Cardiac septum (tissue), 1 donor: ENCODE results near the gene RERG. TPM values are rescaled to one million over a fixed set of nuclear protein-coding genes. Genes with fewer than 3 reads are reported as not detected.

Experiments used
- DNase-seq: peaks from one replicate; pipeline ENCODE4 v3.0.0-alpha.2; 2020; ENCODE audit warnings: low spot score
- intact Hi-C: fragments of 100-400 bp; cut with DNase I; formaldehyde crosslinking; loops from one replicate; pipeline ENCODE4 v1.14.0; 2022
- total RNA-seq: library from RNA; stranded (reverse); fragmentation: NEBNext Ultra II Directional; extraction: Animal tissue kit (Norgen Biotek cat#: 25700); gene quantifications from one replicate; pipeline ENCODE4 v1.2.1, GENCODE V29; 2021
- donor health status: DM: no; HTN: no; CAD: no.

Gene RERG
- total RNA-seq, 1 donor from 2014 or later, result 3.1 TPM

DNA sequence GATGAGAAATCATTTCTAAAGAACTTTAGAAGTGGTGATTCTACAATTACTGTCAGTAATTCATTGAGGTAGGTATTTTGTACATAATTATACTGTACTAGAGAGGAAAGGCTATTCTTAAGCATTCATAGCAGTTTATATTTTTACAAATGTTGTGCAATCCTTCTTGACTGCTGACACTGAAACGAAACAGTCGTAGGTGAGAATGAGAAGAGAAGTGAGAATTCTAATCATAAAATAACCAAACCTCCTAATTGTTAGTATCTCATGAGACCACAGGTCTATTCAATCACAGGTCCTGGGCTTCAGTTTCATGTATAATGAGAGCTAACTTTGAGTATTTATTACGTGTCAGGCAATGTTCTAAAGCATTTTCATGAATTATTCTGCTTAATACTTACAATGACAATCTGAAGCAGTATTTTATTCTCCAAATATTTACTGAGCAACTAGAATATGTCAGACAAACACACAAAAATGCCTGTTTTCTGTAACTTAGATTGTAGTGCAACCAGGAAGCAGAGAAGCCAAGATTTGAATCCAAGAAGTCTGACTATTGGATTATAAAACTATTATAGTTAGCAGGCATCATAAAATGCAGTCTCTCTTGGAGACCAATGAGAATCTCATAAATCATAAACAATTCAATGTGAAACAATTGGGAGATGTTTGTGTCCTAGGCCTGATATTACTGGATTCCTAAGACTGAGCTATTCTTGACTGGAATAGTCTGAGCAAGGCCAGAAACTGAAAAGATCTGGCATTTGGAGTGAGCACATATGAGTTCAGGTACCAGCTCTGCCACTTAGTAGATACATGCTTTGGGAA lies 24.3 kb downstream of the RERG start:
- DNase-seq, result no peak
- intact Hi-C loops, result no loop called here

DNA sequence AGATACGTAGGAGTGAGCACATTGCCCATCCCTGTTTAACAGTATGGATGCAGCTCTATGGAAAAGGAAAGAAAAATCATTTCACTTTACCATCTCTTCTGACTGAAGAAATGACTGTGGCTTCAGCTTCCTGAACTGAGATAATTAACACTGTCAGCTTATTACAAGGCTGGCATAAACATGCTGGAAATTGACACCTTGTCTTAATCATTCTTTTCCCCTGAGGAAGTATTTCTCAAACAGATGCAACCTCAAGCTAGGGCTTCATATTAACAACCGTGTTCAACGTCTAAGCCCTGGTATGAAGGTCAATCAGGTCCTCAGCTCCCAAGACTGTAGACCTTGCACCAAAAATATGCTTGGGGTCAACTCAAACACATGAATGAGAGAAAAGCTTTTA lies 25.0 kb downstream of the RERG start:
- no peak for DNase-seq
- intact Hi-C loops, result no loop called here

DNA sequence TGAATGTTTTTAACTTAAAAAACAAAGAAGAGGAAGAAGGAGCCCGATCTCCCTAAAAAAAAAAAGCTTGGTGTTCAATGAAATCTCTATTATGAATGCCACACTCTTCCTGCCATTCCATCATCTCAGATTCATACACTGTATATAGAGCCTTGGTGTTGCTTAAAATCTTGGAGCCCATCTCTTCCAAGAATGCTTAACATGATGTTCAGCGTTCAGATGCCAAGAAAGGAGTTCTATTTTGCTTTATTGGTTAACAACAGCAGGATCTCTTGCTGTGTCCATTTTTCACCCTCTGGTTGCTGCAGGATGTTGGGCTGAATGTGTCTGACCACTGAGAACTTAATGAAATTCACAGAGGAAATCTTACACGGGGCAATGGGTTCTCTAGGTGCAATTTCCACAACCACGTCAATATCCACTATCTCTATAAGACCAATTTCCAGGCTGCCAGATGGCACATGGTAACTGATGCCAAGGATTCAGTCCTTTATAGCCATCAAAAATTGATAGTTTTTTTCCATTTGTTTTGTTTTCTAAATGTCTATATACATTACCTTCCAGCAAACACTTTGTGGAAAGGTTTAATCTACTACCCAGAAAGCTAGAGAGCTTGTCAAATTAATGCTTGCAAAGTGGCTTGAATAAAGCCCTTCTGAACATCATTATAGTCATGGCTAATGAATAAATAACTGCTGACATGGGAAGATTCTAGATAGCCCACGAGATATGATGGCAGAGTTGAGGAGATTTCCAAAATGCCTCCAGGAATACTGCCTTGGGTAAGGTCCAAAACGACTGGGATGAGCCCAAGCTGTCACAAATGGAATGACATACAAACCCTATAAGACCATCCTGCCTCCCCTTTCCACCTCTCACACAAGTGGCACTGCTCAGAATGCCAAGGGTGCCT lies 26.5 kb downstream of the RERG start:
- intact Hi-C loops, result no loop called here
- DNase-seq, result no peak

DNA sequence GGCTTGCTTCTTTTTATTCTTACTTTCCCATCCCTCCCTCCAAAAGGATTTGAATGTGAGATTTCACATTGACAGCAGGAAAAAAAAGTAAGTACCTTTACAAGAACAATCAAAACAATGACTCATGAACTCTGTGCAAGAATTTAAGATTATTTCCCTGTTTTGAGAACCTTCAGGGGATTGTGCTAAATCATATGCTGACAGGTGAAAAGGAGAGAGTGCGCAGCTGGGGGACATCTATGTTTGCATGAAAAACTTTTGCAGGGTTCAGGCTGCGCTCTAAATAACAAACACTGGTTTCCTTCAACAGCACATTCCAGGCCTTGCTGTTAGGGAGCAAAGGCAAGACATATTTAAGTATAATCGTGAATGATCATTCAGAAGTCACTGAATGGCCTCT lies 27.3 kb downstream of the RERG start:
- no peak for DNase-seq
- intact Hi-C loops, result no loop called here

DNA sequence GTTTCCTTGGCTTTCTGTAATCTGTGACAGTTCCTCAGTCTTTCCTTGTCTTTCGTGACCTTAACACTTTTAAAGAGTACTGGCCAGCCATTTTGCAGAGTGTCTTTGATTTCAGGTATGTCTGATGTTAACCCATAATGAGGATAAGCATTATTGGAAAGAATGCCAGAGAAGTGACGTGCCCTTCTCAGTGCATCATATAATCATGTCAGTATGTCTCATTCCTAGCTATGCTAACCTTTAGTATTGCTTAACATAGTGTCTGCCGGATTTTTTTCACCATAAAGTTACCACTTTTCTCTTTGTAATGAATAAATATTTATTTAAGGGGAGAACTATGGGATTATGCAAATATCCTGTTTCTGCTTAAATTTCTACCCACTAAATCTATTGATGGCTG lies 28.5 kb downstream of the RERG start:
- intact Hi-C loops, result no loop called here

DNA sequence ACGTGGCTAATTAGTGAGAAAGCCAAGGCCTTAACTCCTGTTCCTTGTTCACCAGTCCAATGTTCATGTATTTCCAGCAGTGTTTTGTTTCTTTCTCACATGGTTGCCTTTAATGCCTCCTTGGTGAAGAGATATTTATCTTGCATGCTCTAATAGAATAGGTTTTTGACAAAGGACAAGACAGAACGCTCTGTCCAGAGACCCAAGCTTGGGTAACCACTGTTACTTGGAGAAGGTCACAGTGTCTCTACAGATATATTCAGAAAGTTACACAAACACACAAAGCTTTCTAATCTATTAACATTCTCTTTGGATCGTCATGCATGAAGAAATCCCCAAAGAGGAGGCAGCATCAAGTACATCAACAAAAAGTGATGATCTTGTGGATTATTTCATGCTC lies 33.1 kb downstream of the RERG start:
- intact Hi-C loops, result no loop called here
- no peak for DNase-seq

More for the DNA sequence above, 28.5 kb downstream of the RERG start:
- no peak for DNase-seq

DNA sequence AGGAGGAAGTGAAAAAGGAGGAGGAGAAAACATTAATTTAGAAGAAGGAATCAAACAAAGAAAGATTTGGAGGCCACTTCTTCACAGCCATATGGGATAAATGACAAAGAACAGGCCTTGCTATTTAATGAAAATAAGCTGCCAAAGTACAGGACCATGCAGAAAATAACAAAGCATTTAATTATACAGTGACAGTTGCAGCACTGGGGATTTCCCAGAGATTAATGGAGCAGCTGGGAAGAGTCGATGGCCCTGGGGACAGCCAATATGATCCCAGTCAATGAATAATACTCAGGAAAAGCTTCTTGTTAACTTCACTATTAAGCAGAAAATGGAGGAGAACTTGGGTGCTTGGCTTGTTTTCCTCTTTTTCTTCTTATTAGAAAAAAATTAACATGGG lies 34.6 kb downstream of the RERG start:
- DNase-seq, result no peak
- intact Hi-C loops, result no loop called here

DNA sequence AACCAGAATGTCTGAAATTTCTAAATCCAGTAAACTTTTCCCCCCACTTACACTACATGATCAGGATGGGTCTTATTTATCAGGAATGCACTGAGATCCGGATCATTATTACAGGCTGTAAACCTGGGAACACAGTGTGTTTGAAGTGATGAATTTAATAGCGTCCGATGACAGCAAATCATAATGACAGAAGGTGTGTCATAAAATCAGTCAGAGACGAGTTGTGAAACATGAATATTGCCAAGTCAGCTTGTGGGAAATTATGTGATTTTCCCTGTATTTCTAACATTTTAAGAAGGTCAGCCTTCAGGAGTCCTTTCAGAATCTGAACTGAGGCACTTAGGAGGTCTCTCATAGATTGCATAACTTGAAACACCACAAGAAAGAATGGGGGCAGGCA lies 36.7 kb downstream of the RERG start:
- intact Hi-C loops, result no loop called here
- DNase-seq, result no peak

DNA sequence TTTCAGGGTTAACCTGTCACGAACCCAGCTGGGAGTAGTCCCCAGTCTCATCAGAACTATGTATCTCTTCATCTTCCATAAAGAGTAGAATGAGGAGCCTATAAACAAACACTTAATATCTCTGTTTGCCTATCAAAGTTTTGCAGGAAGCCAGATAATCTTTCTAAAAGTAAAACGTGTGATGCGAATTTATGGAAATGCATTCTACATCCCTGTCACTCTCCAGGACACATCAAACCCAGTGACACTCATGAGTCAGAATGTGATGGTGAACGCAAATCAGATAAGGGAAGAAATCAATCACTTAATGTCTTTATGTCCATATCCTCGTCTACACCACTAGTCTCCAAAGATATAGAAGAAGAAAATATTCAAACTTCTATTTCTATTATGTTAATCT lies 37.4 kb downstream of the RERG start:
- no peak for DNase-seq

DNA sequence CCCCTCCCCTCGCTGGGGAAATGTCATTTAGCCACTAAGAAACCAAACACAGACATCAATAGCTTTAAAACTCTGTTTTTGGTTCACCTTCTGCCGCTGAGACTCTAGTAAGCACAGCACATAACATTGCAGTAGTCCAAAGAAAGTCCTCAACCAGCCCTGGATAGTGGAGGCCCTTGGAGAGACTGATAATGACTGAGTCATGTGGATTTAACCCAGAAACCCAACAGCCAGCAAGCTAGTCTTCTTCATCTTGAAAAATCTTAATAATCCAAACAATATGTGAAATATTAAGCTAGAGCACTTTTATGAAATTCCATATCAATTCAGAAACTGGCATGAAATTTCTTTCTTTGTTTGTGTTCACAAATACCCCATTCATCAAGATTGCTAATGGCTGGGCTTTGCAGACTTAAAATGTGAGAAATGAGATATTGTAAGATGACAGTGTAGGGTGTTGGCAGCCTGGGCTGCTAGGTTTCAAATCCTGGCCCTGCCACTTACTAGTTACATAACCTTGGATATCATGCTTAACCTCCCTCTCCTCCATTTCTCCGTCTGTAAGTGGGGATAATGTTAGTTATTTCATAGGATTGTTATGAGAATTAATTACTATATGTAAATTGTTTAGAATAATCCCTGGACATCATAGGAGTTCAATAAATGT lies 40.1 kb downstream of the RERG start:
- intact Hi-C loops, result no loop called here
- DNase-seq, result no peak

More for the DNA sequence above, 37.4 kb downstream of the RERG start:
- intact Hi-C loops, result no loop called here

DNA sequence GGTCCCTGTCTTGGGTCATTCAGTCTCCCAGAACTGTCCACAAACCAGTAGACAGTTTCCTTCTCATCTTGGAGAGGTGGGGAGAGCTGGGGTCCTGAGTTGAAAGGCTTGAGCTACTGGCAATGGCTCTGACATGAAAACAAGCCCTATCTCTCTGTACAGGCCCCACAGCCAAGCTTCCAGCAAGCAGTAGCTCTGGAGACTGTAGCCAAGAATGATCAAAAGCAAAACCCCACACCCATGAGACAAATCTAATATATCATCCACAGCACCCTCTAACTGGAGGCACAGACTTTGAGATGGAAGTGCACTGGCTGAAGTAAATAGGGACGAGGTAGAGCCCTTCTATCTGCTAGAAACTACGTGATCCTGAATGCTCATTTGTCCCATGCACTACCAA lies 40.9 kb downstream of the RERG start:
- DNase-seq, result no peak
- intact Hi-C loops, result no loop called here

DNA sequence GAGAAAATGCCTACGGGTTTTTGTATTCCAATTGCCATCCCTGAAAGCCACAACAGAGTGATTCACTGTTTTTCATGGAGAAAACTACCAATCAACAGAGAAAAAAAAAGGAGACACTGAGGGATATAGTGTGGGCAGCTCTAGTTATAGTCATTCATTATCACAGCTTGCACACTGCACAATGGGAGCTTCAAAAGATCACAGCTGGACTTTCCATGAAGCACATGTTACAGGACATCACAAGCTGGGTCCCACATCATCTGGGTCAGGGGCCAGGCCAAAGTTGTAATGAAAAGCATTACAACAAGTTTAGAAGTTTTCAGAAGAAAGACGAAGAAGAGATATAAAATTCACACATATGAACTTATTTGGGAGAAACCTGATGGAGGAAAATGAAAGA lies 41.5 kb downstream of the RERG start:
- intact Hi-C loops, result no loop called here
- DNase-seq, result no peak

DNA sequence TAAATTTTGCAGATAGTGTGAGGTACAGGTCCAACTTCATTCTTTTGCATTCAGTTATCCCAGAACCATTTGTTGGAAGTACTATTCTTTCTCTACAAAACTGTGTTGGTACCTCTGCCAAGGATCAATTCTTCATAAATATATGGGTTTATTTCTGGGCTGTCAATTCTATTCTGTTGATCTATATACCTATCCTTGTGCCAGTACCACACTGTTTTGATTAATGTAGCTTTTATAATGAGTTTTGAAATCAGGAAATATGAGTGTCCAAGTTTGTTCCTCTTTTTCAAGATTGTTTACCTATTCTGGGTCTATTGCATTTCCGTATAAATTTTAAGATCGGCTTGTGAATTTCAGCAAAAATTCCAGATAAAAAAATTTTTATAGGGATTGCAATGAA lies 48.1 kb downstream of the RERG start:
- DNase-seq, result no peak
- intact Hi-C loops, result no loop called here

DNA sequence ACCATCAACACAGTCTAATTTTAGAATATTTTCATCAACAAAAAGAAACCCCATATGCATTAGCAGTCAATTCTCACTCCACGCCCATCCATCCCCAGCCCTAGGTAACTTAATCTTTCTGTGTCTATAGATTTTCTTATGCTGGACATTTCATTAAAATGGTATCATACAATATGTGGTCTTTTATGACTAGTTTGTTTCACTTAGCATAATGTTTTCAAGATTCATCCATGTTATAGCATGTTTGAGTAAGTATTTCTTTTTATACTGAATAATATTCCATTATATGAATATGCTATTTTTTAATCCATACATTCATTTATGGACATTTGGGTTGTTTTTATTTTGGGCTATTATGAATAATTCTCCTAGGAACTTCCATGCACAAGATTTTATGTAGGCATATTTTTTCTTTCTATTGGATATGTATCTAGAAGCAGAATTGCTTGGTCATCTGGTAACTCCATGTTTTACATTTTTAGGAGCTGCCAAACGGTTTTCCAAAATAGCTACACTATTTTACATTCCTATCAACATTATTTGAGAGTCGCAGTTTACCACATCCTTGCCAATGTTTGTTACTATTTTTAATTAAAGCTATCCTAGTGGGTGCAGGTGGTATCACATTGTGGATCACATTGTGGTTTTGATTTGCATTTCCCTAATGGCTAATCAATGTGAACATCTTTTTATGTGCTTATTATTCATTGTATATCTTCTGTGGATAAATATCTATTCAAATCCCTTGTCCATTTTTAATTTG lies 49.0 kb downstream of the RERG start:
- intact Hi-C loops, result no loop called here
- no peak for DNase-seq

DNA sequence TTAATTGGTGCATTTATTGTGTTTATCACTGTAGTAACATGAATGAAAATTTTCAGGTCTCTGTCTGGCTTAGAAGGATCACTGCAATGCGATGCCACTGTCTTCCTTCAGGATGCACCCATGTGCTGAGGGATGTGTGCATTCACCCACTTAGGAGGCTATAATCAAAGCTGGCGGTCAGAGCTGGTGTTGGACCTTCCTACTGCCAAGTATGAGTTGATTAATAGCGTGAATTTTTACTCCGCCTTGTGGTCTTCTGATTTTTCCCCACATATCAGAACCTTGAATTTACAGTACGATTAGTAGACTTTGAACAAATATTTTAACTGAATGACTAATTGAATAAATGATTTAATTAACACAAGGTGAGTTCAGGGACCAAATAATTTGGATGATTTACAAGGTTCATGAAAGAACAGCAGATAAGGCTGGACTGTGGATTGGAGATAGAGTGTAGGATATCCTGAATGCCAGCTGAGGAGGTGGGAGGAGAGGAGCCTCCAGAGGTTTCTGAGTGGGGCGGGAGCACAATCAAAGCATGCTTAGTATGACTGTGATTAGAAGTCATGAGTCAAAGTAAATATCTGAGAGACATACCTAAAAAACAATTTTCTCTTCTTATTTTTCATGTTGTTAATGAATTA lies 50.1 kb downstream of the RERG start:
- intact Hi-C loops, result no loop called here
- DNase-seq, result no peak

DNA sequence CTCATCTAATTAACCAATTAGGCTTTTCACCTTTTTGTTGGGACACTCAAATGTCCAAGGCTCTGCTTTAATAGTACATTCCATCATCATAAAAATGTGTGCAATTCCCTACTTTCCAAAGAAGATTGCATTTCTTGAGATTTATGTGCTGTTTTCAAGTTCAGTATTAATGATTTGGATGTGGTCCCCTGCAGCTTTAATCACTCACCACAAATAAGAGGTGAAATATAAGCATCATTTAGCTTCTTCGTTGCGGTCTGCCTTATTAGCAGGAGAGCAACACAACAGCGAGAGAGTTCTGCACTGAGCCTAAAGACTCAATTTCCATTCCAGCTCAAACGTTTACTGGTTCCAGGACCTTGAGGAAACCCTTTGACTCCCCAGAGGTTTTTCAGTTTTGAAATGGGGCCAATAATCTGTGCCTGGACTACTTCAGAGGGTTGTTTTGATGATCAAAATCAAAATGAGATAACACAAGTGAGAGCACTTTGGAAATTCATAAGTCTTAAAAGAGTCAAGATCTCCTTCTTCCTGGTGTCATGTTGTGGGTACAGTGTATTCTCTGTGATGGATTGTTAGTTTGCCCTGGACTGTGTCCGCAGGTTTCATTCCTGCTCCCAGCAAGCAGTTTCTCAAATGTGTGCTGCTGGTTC lies 53.1 kb downstream of the RERG start:
- intact Hi-C loops, result loop anchor here (5.0 kb wide), 1 partner anchor 49 kb away; no protein-coding TSS in a partner anchor

DNA sequence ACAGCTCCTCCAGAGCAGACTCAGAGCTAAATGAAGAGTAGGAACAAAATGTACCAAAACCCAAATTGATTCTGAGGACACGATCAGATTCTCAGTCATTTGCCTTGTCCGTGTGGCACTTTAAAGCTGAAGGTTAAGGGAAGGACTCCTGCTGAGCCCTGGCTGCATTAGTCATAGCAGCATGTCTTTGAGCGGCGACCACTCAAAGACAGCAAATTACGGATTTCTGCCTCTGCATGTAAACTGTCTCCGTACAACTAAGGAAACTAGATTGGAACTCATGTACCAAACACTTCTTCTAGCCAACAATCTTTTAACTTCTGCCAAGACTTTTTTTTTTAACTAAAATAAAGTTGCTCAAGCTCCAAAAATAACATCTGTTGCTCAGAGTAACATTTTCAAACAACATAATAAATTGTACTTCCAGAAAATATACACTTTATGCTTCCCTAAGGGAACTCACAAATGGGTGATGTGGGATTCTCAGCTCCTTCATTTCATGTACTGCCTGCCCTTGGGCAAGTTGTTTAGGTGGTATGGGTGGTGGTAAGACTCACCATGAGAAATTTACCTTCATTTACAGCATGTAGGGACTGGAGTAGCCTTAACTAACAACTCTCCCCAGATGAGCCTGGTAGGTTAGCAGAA lies 56.1 kb downstream of the RERG start:
- intact Hi-C loops, result loop anchor here (5.0 kb wide), 1 partner anchor 52 kb away; no protein-coding TSS in a partner anchor
- no peak for DNase-seq

More for the DNA sequence above, 53.1 kb downstream of the RERG start:
- DNase-seq, result no peak
